ENCODE measurements around the gene LRRC56.
"Not testable (repeated sequence)": the region's sequence is repeated elsewhere in the genome, so short reads cannot be mapped to it uniquely, and the experiment has no call there.

Gene LRRC56

GRCh38 chr11:559712-560304 lies 22.5 kb downstream of the LRRC56 start:
- DNase-seq: no peak

- peak; percentile 81 for DNase-seq
Observed at GRCh38 chr11:560305-561147, 23.2 kb downstream of the LRRC56 start, which contains the start of the genes LMNTD2 and RASSF7. LMNTD2 (minus strand) TSS chr11:560738; CDS start chr11:560716, 22 bp downstream. RASSF7 (plus strand) TSS chr11:560970; CDS start chr11:561769, 799 bp downstream.

- no peak for DNase-seq
Observed at GRCh38 chr11:561148-562003, 24.0 kb downstream of the LRRC56 start.

- no peak for DNase-seq
Observed at GRCh38 chr11:562046-562645, 24.8 kb downstream of the LRRC56 start.

GRCh38 chr11:563066-563811 lies 25.9 kb downstream of the LRRC56 start:
- no peak for DNase-seq

- DNase-seq: no peak
Observed at GRCh38 chr11:563812-564578, 26.7 kb downstream of the LRRC56 start.

GRCh38 chr11:565921-566509 lies 28.7 kb downstream of the LRRC56 start:
- no peak for DNase-seq

GRCh38 chr11:567011-567628 lies 29.8 kb downstream of the LRRC56 start:
- DNase-seq: no peak

GRCh38 chr11:567629-568292 lies 30.4 kb downstream of the LRRC56 start:
- no peak for DNase-seq

GRCh38 chr11:568306-569157 lies 31.2 kb downstream of the LRRC56 start:
- DNase-seq: peak; percentile 79

- no peak for DNase-seq
Observed at GRCh38 chr11:569158-569885, 32.0 kb downstream of the LRRC56 start.

- DNase-seq: no peak
Observed at GRCh38 chr11:571802-572185, 34.5 kb downstream of the LRRC56 start.

GRCh38 chr11:573146-573759 lies 35.9 kb downstream of the LRRC56 start:
- DNase-seq: no peak

- not testable (repeated sequence) for DNase-seq
Observed at GRCh38 chr11:574031-574570, 36.8 kb downstream of the LRRC56 start.

GRCh38 chr11:574632-575312 lies 37.4 kb downstream of the LRRC56 start:
- no peak for DNase-seq

GRCh38 chr11:575313-575995 lies 38.1 kb downstream of the LRRC56 start:
- DNase-seq: peak; percentile 71
